Hepatocyte (in vitro differentiated cells): ENCODE results near the gene MADD.

Experiments used
- CTCF ChIP-seq: fragments of 200-600 bp; sonication (generic); IDR thresholded peaks from 2 replicates; pipeline ENCODE4 v1.5.1; 2016; ENCODE audit warnings: antibody characterized with exemption, mild to moderate bottlenecking; ENCODE audit not compliant: poor library complexity
- EZH2 ChIP-seq: fragments of 200-600 bp; sonication (generic); IDR thresholded peaks from 2 replicates; pipeline ENCODE4 v1.6.1; 2016; ENCODE audit warnings: antibody characterized with exemption, mild to moderate bottlenecking, borderline replicate concordance

- TF ChIP-seq EZH2 (no peak), CTCF (no peak)
Measured at GRCh38 chr11:47280099-47280498, 10.2 kb downstream of the MADD start.
